Cardiac fibroblast (primary cell): ENCODE data around the gene GMPR2.

ENCODE experiments used
- DNase-seq, 2 donors: peaks; one replicate each; pipeline versions ENCODE4 v3.0.0 to v3.0.0-alpha.2; 2010; ENCODE audit warnings: low read depth in 2 of 2
- H3K4me3 ChIP-seq, 2 donors: replicated peaks in 1 of 2; 1 replicate in 1 of 2; 2 replicates in 1 of 2; pipeline ENCODE4 v1.5.1; 2011; ENCODE audit warnings: low read depth in 2 of 2, low read length in 2 of 2, mild to moderate bottlenecking in 2 of 2, moderate library complexity in 1 of 2
- CTCF ChIP-seq: IDR thresholded peaks from one replicate; pipeline ENCODE4 v1.5.1; 2011; ENCODE audit warnings: low read depth, mild to moderate bottlenecking, low read length, inconsistent platforms

GMPR2 gene

GRCh38 chr14:24263848-24264247 is 31.1 kb downstream of the GMPR2 start:
- DNase-seq, result no peak
- TF ChIP-seq CTCF, result no peak
- no peak overlapping the region for H3K4me3 ChIP-seq

GRCh38 chr14:24264298-24264697 is 31.6 kb downstream of the GMPR2 start:
- TF ChIP-seq CTCF, result no peak
- peak in 1 of 2 donors; percentile 22 for DNase-seq
- H3K4me3 ChIP-seq, result no peak overlapping the region

GRCh38 chr14:24266344-24267244 is 33.9 kb downstream of the GMPR2 start:
- no peak for TF ChIP-seq CTCF
- no peak for DNase-seq
- no peak overlapping the region for H3K4me3 ChIP-seq

- DNase-seq, result no peak
- H3K4me3 ChIP-seq, result no peak overlapping the region
- TF ChIP-seq CTCF, result no peak
Measured at GRCh38 chr14:24267516-24267915, 34.8 kb downstream of the GMPR2 start.

- DNase-seq, result no peak
- no peak for TF ChIP-seq CTCF
- no peak overlapping the region for H3K4me3 ChIP-seq
Measured at GRCh38 chr14:24268225-24268624, 35.5 kb downstream of the GMPR2 start.

- DNase-seq, result no peak
- no peak overlapping the region for H3K4me3 ChIP-seq
- no peak for TF ChIP-seq CTCF
Measured at GRCh38 chr14:24269368-24269767, 36.6 kb downstream of the GMPR2 start.
